Measurements from ENCODE around the gene PDE6G. TPM values are rescaled to one million over a fixed set of nuclear protein-coding genes. Genes with fewer than 3 reads are reported as not detected.

PDE6G gene
- total RNA-seq, 1 donor from 2014 or later, result not detected

DNA sequence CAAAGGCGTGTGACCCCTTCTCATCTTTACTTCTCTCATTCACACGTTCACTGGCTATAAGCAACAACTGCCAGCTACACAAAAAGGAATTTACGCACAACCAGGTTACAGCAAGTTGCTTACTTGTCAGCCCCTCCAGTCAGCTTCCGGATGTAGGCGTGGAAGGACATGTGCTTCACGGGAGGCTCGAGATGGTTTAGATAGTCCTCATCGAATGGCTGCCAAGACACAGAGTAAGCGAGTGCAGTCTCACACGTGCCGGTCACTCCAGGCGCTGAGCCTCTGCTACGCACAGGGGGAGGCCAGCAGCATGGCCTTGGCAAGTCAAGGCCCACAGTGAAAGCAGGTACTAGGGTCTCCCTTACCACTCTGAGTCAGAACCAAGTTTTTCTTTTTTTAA lies 47.7 kb downstream of the PDE6G start:
- intact Hi-C loops (cut with DNase I), result no loop called here

DNA sequence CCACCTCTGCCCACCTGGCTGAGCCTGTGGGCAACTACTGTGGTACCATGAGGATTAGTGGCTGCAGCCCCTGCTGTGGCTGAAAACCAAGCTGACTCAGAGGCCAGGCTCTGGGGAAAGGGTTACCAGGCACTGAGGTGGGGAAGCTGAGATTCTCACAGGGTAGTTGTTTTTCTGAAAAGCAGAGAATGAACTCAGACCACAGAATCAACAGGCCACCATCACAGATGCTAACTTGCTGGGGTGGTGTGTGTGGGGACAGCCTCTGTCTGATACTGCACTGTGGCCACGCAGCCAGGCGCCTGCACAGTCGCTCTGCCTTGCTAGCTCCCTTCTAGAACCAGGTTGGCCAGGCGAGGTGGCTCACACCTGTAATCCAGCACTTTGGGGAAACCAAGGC lies 48.3 kb downstream of the PDE6G start:
- no peak for DNase-seq (ENCODE audit: missing footprints)
- intact Hi-C loops (cut with DNase I), result no loop called here
- no peak for ATAC-seq

More for the DNA sequence above, 47.7 kb downstream of the PDE6G start:
- DNase-seq (ENCODE audit: missing footprints) (no peak), ATAC-seq (no peak)

DNA sequence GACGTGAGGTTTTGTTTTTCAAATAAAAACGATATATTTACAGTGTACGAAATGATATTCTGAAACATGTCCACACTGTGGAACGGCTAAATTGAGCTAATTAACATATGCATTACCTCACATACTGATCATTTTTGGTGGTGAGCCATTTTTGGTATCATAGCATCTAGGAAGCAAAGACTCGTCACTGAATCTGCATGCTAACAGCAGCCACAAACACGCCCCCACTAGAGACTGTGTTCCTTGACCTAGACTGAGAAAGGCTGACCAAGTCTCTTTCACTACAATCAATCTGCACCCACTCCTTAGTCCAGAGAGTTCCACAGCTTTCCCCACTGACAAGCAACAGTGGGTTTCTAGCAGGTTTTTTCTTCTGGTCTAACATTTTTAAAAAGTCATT lies 48.9 kb downstream of the PDE6G start:
- no peak for ATAC-seq
- intact Hi-C loops (cut with DNase I), result no loop called here
- DNase-seq (ENCODE audit: missing footprints), result no peak

DNA sequence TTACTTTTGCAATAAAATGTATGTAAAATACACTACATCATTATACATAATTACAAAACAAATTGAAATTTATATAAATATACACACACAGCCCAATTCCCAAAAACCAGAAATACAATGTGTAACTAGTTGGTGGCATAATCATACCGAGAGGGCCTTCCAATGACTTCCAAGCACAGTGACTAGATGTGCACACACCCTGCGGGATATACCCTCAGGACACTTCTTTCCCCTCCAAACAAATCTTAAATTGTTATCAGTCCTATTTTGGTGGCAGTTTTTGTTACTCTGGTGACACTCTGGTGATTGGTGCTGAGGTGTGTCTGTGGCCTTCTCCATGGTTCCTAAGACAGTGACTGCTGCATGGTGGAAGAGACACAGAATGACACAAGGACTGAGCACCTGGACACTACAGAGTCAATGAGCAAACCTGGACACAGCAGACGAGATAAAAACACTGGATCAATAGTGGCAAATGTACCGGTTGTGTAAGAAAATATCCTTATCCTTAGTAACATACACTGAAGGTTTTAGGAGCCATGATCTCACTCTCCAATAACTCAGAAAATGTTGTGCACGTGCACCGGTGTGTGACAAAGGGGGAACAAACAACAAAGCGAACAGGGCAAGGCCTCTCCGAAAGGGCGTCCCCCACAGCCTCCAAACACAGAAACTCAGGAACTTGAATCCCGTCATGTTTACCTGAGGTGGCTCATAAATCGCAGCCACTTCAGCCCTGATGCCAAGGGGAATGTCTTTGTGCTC lies 52.3 kb downstream of the PDE6G start:
- DNase-seq (ENCODE audit: missing footprints) (no peak), ATAC-seq (no peak)
- intact Hi-C loops (cut with DNase I), result loop anchor here (5.0 kb wide), 2 partner anchors 37 to 92 kb away; partner anchors contain the start of gene ACTG1

DNA sequence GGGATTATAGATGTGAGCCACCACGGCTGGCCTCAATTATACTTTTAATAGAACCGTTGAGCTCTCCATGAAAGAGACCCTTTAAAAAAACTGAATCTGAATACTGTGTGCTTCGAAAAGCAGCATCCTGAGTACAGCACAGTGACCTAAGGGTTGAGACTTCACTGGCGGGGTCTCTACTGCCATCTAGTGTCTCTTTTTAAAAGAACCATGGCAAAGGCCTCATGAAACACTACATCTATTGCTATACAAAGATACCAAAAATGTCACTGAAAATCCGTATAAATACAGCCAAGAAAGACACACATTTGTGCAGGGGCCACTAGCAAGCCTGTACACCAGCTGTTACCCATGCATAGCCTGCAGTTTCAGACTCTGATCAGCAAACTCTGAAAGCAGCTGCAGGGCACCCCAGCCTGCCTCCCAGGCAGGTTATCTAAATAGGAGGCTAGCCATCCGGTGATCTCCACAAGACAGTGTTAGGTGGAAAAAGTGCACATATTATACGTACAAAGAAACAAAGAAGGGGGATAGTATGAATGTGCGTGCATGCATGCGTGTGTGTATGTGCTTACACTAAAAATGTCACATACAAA lies 54.7 kb downstream of the PDE6G start:
- peak; percentile 75 for ATAC-seq
- DNase-seq (ENCODE audit: missing footprints), result no peak
- intact Hi-C loops (cut with DNase I), result loop anchor here (2.0 to 5.0 kb wide), 3 partner anchors 34 to 347 kb away; partner anchors contain the start of gene ACTG1

Small RNA genes lying within 50 kb of the gene (microRNA-seq; reads per million reads assigned to microRNA genes)
- not detected for gene MIR6786

Other genes starting within 250 kb of the PDE6G start
- 468 TPM for gene ACTG1, start 143.7 kb downstream of the PDE6G start, total RNA-seq
- gene FSCN2, start 128.2 kb downstream of the PDE6G start, total RNA-seq, result 0.19 TPM
- 14.8 TPM for gene FAAP100, start 104.2 kb downstream of the PDE6G start, total RNA-seq
- gene NPLOC4, start 19.4 kb downstream of the PDE6G start, total RNA-seq, result 82.0 TPM
- 0.24 TPM for gene TSPAN10, start 19.3 kb downstream of the PDE6G start, total RNA-seq
- gene OXLD1, start 10.1 kb upstream of the PDE6G start, total RNA-seq, result 18.6 TPM
- 6.1 TPM for gene CCDC137, start 10.2 kb upstream of the PDE6G start, total RNA-seq
- gene ARL16, start 27.3 kb upstream of the PDE6G start, total RNA-seq, result 11.9 TPM
- 36.6 TPM for gene HGS, start 27.5 kb upstream of the PDE6G start, total RNA-seq
- 177 TPM for gene MRPL12, start 46.8 kb upstream of the PDE6G start, total RNA-seq
- gene SLC25A10, start 55.7 kb upstream of the PDE6G start, total RNA-seq, result 7.4 TPM
- not detected for gene GCGR, start 147.6 kb upstream of the PDE6G start, total RNA-seq
- 109 TPM for gene MCRIP1, start 176.7 kb upstream of the PDE6G start, total RNA-seq
- gene PPP1R27, start 178.5 kb upstream of the PDE6G start, total RNA-seq, result not detected
- gene P4HB, start 204.0 kb upstream of the PDE6G start, total RNA-seq, result 355 TPM
- gene ARHGDIA, start 214.8 kb upstream of the PDE6G start, total RNA-seq, result 126 TPM
- 35.5 TPM for gene ALYREF, start 235.0 kb upstream of the PDE6G start, total RNA-seq
- 179 TPM for gene ANAPC11, start 235.2 kb upstream of the PDE6G start, total RNA-seq
- gene NPB, start 245.7 kb upstream of the PDE6G start, total RNA-seq, result 0.38 TPM